H1 (cell line): ENCODE data around the gene TSEN2. TPM values are rescaled to one million over a fixed set of nuclear protein-coding genes. Genes with fewer than 3 reads are reported as not detected.

Experiments
- BACH1 ChIP-seq: IDR thresholded peaks from 2 replicates; pipeline ENCODE4 v1.6.1; 2012; ENCODE audit warnings: low read length, improper control_type of control experiment
- BRCA1 ChIP-seq: IDR thresholded peaks from 2 replicates; pipeline ENCODE4 v1.6.1; 2012; ENCODE audit warnings: low read depth, low read length, improper control_type of control experiment
- CBX5 ChIP-seq: fragments of 300-800, 300-1000 bp; sonication (generic); IDR thresholded peaks from 2 replicates; pipeline ENCODE4 v1.7.1; 2016; ENCODE audit warnings: antibody characterized with exemption, low read length, low read depth
- CEBPB ChIP-seq: IDR thresholded peaks from 2 replicates; pipeline ENCODE4 v1.6.1; 2012; ENCODE audit warnings: low read depth, low read length
- CHD1 ChIP-seq: IDR thresholded peaks from 2 replicates; pipeline ENCODE4 v1.6.1; 2012; ENCODE audit warnings: low read depth, low read length, improper control_type of control experiment
- CREB1 ChIP-seq: IDR thresholded peaks from 2 replicates; pipeline ENCODE4 v1.6.1; 2012; ENCODE audit warnings: inconsistent platforms
- E2F6 ChIP-seq: IDR thresholded peaks from 2 replicates; pipeline ENCODE4 v1.6.1; 2012; ENCODE audit warnings: inconsistent platforms
- EGR1 ChIP-seq: IDR thresholded peaks from 2 replicates; pipeline ENCODE4 v1.6.1; 2011; ENCODE audit warnings: low read depth, low read length, borderline replicate concordance
- EZH2 ChIP-seq: fragments of 200-600 bp; sonication (generic); IDR thresholded peaks from 2 replicates; pipeline ENCODE4 v1.7.1; 2012; ENCODE audit warnings: low read depth, mild to moderate bottlenecking, moderate library complexity, low read length, inconsistent platforms; ENCODE audit not compliant: severe bottlenecking
- FOSL1 ChIP-seq: IDR thresholded peaks from 2 replicates; pipeline ENCODE4 v1.6.1; 2011; ENCODE audit warnings: mild to moderate bottlenecking, low read depth, low read length, moderate library complexity; ENCODE audit not compliant: insufficient read depth
- JUN ChIP-seq: IDR thresholded peaks from 2 replicates; pipeline ENCODE4 v1.6.1; 2011; ENCODE audit warnings: low read depth, mild to moderate bottlenecking, improper control_type of control experiment, low read length
- JUND ChIP-seq: IDR thresholded peaks from 2 replicates; pipeline ENCODE4 v1.6.1; 2011; ENCODE audit warnings: mild to moderate bottlenecking, improper control_type of control experiment, low read length
- KDM1A ChIP-seq: fragments of 200-600, 300-600 bp; sonication (generic); IDR thresholded peaks from 2 replicates; pipeline ENCODE4 v1.7.1; 2016; ENCODE audit warnings: mild to moderate bottlenecking, low read length, borderline replicate concordance
- NRF1 ChIP-seq: IDR thresholded peaks from 2 replicates; pipeline ENCODE4 v1.6.1; 2011; ENCODE audit warnings: mild to moderate bottlenecking, low read depth, low read length, improper control_type of control experiment
- PHF8 ChIP-seq: fragments of 200-600 bp; sonication (generic); conservative IDR thresholded peaks from 2 replicates; pipeline ENCODE4 v1.7.1; 2012; ENCODE audit warnings: low read depth, mild to moderate bottlenecking, inconsistent platforms, low read length, moderate library complexity
- POLR2A ChIP-seq, 2 experiments: IDR thresholded peaks; 1 replicate in 1 of 2; 2 replicates in 1 of 2; pipeline ENCODE4 v1.6.1; 2011; ENCODE audit warnings: low read depth in 2 of 2, low read length in 2 of 2, mild to moderate bottlenecking in 2 of 2; ENCODE audit errors: control extremely low read depth in 1 of 2
- RBBP5 ChIP-seq: IDR thresholded peaks from 2 replicates; pipeline ENCODE4 v1.7.1; 2012; ENCODE audit warnings: low read depth, mild to moderate bottlenecking, inconsistent platforms, low read length, moderate library complexity, borderline replicate concordance
- RXRA ChIP-seq: IDR thresholded peaks from 2 replicates; pipeline ENCODE4 v1.6.1; 2011; ENCODE audit warnings: low read depth, mild to moderate bottlenecking, low read length, moderate library complexity; ENCODE audit not compliant: insufficient read depth
- SIX5 ChIP-seq: IDR thresholded peaks from 2 replicates; pipeline ENCODE4 v1.6.1; 2011; ENCODE audit warnings: mild to moderate bottlenecking, low read depth, low read length
- SP2 ChIP-seq: IDR thresholded peaks from 2 replicates; pipeline ENCODE4 v1.6.1; 2012; ENCODE audit warnings: mild to moderate bottlenecking, low read length, inconsistent platforms
- SP4 ChIP-seq: IDR thresholded peaks from 2 replicates; pipeline ENCODE4 v1.6.1; 2012; ENCODE audit warnings: low read length, inconsistent platforms
- SRF ChIP-seq: IDR thresholded peaks from 2 replicates; pipeline ENCODE4 v1.6.1; 2011; ENCODE audit warnings: mild to moderate bottlenecking, low read depth, low read length, moderate library complexity
- TAF1 ChIP-seq: IDR thresholded peaks from 2 replicates; pipeline ENCODE4 v1.6.1; 2011; ENCODE audit warnings: mild to moderate bottlenecking, low read depth, low read length
- YY1 ChIP-seq: IDR thresholded peaks from 2 replicates; pipeline ENCODE4 v1.6.1; 2011; ENCODE audit warnings: low read depth, mild to moderate bottlenecking, low read length
- ZNF274 ChIP-seq: IDR thresholded peaks from 2 replicates; pipeline ENCODE4 v1.7.0; 2012; ENCODE audit warnings: low read length, borderline replicate concordance; ENCODE audit errors: extremely low read depth
- polyA plus RNA-seq, 7 experiments: library from polyadenylated mRNA; depleted of rRNA in 3 of 7; stranded (reverse) in 5 of 7; unstranded in 2 of 7; fragments of >200 nt in 5 of 7; fragments of 200-250 nt in 2 of 7; gene quantifications; 1 replicate in 5 of 7; 2 replicates in 1 of 7; 4 replicates in 1 of 7; pipeline versions ENCODE4 v1.2.1 to v1.2.3, GENCODE V29; 2011 to 2013; ENCODE audit warnings: missing spikeins in 2 of 7, mixed read lengths in 2 of 7
- total RNA-seq: library from RNA; stranded (reverse); fragmentation: NEBNext Ultra II Directional; extraction: Animal tissue kit (Norgen Biotek cat#: 25700); gene quantifications from 2 replicates; pipeline ENCODE4 v1.2.1, GENCODE V29; 2021

Gene TSEN2
- total and polyA plus RNA-seq, 2 of the 8 experiments (the other 6 are each of a cell fraction or from before 2014, with no cell fraction given), result 16.1 to 22.4 TPM

- TF ChIP-seq POLR2A (IDR thresholded peaks at IDR 0.05; ENCODE audit: control extremely low read depth in 1 of 2, low read depth in 2 of 2, low read length in 2 of 2), result peak; percentile 93 to 98
- no peak for TF ChIP-seq CEBPB
- TF ChIP-seq NRF1, result peak; percentile 36; the same call in 1 of the 2 replicates
- no peak; the same call in none of the 2 replicates for TF ChIP-seq E2F6
- peak; percentile 98 for TF ChIP-seq RBBP5
- peak; percentile 64; the same call in 1 of the 2 replicates for TF ChIP-seq JUN
- peak; percentile 98 for TF ChIP-seq TAF1
- TF ChIP-seq SIX5, result no peak; the same call in 1 of the 2 replicates
- no peak for TF ChIP-seq BRCA1
- TF ChIP-seq SP2, result no peak
- no peak; the same call in 1 of the 2 replicates for TF ChIP-seq CHD1
- 0 out of 2 replicates have a peak, but pooled peaks have one; percentile 33 for TF ChIP-seq JUND
- TF ChIP-seq EGR1, result peak; percentile 63; the same call in 1 of the 2 replicates
- no peak for TF ChIP-seq EZH2
- TF ChIP-seq SP4, result peak; percentile 59; the same call in 1 of the 2 replicates
- no peak for TF ChIP-seq RXRA
- peak; percentile 57 for TF ChIP-seq SRF
- TF ChIP-seq YY1, result peak; percentile 79; the same call in 1 of the 2 replicates
- peak; percentile 73 for TF ChIP-seq CREB1
- no peak for TF ChIP-seq BACH1
- peak; percentile 99 for TF ChIP-seq PHF8
- TF ChIP-seq ZNF274, result no peak
- TF ChIP-seq CBX5, result no peak
- TF ChIP-seq FOSL1, result no peak
- no peak for TF ChIP-seq KDM1A
Observed at GRCh38 chr3:12556690-12557472, 72.6 kb downstream of the TSEN2 start, which contains the start of gene MKRN2 (continued).
